Measurements from ENCODE around the gene HCAR1.
"Not testable (repeated sequence)": the region's sequence is repeated elsewhere in the genome, so short reads cannot be mapped to it uniquely, and the experiment has no call there.

Gene HCAR1, protein sequence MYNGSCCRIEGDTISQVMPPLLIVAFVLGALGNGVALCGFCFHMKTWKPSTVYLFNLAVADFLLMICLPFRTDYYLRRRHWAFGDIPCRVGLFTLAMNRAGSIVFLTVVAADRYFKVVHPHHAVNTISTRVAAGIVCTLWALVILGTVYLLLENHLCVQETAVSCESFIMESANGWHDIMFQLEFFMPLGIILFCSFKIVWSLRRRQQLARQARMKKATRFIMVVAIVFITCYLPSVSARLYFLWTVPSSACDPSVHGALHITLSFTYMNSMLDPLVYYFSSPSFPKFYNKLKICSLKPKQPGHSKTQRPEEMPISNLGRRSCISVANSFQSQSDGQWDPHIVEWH

DNA sequence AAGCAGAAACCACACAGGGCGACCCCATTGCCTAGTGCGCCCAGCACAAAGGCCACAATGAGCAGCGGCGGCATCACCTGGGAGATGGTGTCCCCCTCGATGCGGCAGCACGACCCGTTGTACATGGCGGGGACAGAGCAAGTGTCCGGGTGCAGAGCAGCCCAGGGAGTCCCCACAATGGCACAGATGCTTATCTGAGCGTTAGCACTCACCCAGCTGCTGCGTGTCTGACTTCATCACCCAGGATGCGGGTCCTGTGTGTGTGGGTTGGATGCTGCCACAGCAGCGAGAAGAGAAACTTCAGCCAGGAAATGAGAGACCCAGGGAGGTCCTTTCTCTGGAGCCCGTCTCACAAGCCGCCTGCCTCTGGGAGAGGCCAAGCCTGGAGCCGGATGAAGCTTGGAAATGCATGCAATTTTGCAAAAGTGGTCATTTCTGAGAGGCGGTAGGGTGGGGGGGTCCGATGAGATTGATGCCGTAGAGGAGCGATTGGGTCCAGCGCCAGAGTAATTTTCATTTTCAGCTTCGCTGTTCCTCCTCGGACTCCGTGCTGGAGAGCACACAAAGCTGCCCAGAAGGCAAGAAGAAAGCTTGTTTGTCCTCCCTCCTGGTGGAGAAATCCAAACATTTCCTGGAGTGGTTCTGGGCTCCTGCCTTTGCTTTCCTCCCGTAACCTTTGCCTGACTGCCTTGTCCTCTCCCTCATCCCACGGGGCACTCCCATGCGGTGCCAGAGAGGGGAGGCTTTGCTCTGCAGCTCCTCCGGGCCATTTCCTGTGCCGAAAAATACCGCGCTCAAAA lies at the start of gene HCAR1:
Gene HCAR1 (minus strand): TSS at position 630 of the 800 bp plus-strand sequence. CDS start 505 bp downstream, at position 125.
- no peak for DNase-seq (ENCODE audit: low spot score)

DNA sequence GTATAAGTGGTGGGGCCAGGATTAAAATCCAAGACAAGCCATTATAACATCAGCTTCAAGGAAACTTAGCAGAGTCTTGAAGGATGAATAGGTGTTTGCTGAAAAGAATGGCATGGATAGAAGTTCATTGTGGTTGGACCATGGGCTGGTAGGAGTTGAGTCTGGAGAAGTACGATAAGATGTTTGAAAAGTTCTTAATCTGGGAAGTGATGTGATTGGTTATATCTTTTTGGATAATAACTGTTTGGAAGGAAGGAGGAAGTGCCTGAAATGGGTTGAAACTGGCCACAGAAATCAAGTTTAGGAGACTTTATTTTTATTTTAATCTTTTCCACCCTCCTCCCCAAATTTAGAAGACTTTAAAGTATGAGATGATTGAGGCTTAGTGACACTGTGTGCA lies 26.9 kb upstream of the HCAR1 start:
- no peak for DNase-seq (ENCODE audit: low spot score)

DNA sequence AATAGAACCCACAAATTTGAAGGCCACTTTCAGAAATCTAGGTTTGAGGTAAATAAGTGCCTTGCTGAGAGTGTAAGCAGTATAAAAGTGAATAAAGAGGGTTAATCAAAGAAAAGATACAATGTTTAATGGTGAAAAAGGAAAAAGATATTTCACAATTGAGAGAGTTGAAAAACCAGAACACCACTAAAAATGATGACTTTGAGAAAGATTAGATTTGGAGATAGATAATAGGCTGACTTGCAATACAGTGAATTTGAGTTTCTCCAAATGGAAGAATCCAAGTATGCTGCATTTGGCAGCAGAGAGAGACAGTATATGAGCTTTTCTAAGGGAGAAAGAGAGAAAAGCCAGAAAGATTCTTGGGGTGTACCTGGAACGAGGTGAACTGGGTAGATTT lies 24.1 kb upstream of the HCAR1 start:
- no peak for DNase-seq (ENCODE audit: low spot score)

DNA sequence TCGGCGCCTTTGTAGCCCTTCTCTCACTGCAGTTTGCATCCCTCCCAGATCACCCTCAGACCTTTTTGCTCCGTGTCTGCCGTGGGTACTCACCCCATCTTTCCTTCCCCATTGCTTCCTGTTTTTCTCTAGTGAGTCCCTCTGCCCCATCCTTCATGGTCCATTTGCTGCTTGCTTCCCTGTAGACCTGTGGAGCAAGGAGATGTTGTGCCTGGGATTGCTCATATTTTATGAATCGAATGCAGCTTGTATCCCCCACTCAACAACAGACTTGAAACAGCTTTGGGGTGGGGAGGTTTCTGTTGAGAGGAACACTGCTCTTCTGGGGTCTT lies 22.6 kb upstream of the HCAR1 start:
- no peak for DNase-seq (ENCODE audit: low spot score)

DNA sequence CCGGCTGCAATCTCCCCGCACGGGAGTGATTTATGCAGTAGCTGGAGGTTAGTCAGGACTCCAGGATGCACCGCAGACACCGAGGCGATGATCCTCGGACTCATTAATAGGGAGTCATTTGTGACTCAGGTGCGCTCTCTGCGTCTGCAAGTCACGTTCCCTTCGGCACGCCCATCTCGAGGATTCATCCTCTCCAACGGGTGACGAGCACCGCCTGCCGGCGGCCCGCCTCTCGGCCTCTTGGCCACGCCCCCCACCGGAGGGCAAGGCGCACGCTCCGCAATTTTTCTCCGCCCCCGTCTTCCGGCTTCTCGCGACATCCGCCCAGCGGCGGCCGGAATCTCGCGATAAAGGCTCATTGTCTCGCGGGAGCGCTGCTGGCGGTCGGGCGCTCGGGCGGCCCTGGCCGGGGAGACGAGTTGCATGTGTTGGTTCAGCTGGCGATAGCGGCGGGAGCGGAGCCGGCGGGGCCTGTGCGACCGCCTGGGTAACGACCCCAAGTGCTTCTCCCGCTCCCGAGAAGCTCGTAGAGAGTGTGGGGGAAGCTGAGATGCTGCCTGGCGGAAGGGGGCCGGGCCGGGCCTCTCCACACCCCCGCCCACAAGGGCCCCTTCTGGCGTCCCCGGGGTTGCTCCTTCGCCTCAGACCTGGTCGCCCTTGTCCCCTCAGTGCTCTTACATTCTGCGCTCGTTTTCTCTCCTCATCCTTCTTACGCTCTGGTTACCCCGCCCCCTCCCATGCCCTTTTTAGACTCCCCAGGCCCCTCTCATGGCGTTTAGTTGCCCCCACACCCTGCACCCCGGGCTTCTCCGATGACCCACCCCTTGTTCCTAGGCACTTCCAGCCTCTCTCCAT lies 22.0 kb upstream of the HCAR1 start, which contains the start of gene DENR:
Gene DENR (plus strand): TSS at position 361 of the 855 bp plus-strand sequence. CDS start 878 bp downstream, outside the sequence.
- DNase-seq (ENCODE audit: low spot score), result peak; percentile 97

DNA sequence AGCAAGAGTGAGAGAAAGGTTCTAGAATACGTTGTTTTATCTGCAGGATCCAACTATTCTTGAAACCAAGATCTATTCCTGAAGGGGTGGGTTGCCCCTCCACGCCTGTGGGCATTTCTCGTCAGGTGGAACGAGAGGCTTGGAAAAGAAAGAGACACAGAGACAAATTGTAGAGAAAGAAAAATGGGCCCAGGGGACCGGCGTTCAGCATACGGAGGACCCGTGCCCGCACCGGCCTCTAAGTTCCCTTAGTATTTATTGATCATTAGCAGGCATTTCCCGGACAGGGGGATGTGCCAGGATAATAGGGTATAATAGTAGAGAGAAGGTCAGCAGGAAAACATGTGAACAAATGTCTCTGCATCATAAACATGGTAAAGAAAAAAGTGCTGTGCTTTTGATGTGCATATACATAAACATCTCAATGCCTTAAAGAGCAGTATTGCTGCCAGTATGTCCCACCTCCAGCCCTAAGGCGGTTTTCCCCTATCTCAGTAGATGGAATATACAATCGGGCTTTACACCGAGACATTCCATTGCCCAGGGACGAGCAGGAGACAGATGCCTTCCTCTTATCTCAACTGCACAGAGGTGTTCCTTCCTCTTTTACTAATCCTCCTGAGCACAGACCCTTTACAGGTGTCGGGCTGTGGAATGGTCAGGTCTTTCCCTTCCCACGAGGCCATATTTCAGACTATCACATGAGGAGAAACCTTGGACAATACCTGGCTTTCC lies 20.3 kb upstream of the HCAR1 start:
- DNase-seq (ENCODE audit: low spot score), result not testable (repeated sequence)

DNA sequence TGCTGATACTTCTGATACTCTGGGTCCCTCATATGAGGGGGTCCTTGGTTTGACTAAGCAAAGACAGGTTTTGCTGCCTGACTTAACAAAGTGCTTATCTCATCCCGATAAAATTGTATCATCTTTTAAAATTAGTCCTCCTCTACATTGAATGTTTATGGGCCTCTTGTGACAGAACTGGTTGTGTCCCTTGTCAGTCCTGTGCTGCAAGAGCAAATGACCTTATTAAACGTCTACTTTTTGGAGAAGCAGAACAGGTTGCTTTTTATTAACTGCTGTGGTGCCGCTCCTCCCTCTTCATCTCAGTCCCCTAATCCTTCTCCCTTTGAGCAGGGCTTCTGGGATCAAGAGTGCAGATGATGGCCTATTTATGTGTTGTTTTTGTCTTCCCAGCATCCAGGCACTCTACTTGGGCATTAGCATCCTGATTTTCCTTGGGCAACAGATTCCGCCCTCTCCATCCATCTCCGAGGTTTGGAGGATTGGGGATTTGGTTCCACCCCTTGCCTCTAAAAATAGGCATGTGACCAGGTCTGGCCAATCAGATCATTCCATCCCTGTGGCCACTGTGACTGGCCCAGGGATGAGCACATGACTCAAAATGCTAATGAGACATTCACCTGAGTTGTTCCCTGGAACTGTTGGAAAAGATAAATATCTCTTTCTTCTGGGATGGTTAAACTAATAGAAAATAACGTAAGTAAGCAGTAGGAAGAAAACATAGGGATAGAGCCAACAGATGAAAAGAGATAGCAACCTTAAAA lies 19.1 kb upstream of the HCAR1 start:
- no peak for DNase-seq (ENCODE audit: low spot score)

DNA sequence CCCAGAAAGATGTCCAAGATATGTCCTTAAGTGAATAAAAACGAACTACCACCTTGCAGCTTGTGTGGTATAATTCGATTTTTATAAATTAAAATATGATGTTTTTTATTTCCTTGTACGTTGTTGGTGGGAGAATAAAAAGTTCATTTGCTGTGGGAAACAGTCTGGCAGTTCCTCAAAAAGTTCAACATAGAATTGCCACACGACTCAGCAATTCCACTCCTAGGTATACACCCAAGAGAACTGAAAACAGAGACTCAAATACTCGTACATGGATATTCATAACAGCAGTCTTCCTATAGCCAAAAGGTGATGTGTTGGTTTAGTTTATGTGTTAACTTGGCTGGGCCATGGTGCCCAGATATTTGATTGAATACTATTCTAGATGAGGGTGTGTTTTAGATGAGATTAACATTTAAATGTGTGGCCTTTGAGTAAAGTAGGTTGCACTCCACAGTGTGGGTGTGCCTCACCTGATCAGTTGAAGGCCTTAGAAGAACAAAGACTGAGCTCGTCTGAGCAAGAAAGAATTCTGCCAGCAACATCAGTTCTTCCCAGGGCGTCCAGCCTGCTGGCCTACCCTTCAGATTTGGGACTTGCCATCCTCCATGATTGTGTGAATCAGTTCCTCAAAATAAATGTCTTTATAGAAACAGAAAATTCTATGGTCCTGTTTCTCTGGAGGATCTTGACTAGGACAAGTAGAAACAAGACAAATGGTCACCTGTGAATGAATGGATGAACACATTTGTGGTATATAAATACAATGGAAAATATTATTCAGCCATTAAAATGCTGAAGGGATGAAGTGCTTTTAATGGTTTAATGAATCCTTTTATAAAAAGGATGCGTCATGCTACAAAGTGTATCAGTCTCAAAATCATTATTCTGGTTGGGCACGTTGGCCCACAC lies 16.8 kb upstream of the HCAR1 start:
- DNase-seq (ENCODE audit: low spot score), result no peak

DNA sequence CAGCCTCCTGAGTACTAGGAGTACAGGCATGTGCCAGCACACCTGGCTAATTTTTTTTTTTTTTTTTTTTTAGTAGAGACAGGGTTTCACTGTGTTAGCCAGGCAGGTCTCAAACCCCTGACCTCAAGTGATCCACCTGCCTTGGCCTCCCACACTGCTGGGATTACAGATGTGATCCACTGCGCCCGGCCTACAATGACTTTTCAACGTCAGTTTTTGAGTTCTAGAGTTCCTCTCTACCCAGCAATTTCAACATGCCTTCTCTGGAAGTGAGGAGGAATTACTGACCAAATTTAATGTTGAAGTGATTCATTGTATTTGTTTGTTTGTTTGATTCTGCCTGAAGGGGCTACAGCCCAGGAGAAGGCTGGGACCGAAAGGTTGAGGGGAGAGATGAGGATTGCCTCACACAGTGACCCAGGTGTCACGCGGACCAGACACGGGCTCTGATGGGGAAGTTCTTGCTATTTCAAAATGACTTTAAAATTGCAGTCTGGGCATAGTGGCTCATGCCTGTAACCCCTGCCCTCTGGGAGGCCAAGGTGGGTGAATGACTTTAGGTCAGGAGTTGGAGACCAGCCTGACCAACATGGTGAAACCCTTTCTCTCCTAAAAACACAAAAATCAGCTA lies 13.4 kb upstream of the HCAR1 start:
- no peak for DNase-seq (ENCODE audit: low spot score)

DNA sequence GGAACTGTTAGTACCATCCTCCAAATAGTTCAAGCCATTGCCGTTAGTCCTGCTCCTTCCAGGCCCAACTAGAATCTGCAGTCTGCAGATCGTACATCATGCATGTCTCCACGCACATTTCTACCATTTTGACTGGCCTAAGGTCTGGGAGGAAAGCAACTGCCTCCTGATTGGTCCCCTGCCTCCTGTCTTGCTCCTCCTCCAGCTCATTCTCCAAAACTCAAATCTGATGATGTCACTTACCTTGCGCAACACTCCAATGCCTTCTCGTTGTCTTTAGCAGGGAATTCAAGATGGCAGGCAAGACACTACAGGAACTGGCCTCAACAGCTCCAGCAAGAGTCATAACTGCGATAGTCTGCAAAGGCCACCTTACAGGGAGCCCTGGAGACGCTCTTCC lies 9.7 kb upstream of the HCAR1 start:
- DNase-seq (ENCODE audit: low spot score), result no peak

DNA sequence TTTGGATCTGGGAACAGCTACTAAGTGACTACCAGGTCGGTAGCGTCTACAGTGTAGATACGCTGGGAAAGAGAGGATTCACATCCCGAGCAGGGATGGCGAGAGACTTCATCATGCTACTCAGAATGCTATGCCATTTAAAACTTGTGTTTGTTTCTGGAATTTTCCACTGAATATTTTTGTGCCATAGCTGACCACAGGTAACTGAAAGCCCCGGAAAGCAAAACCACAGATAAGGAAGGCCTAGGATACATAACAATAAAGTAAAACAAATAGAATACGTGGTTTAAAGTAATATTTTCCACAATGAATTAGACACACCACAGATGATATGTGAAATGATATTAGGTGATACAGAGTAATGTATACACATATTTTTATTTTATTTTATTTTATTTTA lies 7.9 kb upstream of the HCAR1 start:
- no peak for DNase-seq (ENCODE audit: low spot score)

DNA sequence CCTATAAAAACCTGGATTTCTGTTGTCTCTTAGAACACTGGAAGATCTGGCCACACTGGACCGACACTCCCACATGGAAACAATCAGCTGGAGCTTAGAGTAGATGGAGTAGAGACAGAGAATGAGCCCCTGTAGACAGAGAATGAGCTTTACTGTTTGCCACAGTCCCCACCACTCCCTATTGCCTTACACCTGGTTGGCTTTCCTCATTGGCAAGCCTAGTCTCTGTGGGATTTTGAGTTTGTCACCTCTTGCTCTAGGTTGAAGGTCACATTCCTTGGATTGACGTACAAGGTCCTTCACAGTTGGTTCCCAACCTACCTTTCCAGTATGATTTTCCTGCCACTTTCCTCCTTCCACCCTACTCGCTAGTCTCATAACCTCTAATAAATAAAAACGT lies 2.0 kb upstream of the HCAR1 start:
- no peak for DNase-seq (ENCODE audit: low spot score)

DNA sequence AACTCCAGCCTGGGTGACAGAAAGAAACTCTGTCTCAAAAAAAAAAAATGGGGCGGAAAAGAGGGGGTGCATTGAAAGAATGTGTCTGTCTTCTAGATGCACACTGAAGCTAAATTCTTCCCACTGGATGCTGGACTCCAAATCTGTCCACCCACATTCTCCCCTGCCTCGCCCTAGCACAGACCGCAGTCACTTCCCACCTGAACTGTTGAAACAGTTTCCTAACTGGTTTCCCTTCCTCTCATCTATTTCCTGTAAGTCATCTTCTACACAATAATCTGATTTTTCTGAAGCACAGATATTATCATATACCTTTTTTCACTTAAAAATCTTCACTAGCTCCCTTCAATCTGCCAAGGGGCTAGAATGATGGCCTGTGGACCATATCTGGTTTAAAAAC lies 1.5 kb upstream of the HCAR1 start:
- DNase-seq (ENCODE audit: low spot score), result no peak

DNA sequence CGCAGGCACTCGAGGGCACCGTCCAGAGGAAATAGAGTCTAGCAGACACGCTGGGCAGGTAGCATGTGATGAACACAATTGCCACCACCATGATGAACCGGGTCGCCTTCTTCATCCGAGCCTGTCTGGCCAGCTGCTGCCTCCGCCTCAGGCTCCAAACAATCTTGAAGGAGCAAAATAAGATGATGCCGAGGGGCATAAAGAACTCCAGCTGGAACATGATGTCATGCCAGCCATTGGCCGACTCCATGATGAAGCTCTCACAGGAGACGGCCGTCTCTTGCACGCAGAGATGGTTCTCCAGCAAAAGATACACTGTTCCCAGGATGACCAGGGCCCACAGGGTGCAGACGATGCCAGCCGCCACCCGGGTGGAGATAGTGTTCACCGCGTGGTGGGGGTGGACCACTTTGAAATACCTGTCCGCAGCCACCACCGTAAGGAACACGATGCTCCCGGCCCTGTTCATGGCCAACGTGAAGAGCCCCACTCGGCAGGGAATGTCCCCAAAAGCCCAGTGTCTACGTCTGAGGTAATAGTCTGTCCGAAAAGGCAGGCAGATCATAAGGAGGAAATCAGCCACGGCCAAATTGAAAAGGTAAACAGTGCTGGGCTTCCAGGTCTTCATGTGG lies 945 bp downstream of the HCAR1 start:
- DNase-seq (ENCODE audit: low spot score), result no peak

DNA sequence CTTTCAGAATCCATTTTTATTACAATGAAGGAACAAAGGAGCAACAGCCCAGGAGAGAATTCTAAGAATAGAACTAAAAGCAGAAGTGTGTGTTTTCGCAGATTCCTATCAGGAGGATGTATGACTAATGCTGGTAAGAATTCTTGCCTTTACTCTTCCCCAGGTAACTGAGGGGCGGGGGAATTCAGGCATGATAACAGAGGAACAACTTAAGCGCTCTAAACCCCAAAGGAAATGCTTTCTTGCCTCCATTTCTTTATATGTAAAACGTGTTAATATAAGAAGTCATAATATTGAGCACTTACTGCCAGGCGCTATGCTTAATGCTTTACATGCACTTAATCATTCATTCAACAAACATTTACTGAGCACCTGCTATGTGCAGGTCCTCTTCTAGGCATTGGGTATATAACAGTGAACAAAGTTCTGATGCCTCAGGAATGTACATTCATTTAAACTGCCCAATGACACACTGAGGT lies 4.5 kb downstream of the HCAR1 start:
- DNase-seq (ENCODE audit: low spot score), result no peak

DNA sequence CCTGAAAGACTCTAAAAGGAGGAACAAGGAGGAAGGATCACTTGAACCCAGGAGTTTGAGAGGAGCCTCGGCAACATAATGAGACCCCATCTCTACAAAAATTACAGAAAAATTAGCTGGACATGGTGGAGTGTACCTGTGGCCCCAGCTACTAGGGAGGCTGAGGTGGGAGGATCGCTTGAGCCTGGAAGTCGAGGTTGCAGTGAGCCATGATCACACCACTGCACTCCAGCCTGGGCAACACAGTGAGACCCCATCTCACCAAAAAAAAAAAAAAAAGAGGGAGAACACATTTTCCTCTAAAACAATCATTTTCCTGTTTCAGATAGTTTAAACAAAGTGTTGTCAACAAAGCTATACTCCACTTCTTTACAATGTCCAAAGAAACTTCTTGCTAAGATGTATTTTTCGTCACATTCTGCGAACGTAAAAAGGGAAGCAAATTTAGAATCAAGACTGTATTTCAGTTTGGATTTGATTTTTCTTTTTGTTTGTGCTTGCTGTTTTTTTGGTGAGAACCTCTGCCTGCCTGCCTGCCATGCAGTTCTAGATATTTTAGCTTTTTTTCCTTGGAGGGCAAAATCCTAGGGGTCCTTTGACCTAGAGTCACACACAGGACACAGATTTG lies 5.1 kb downstream of the HCAR1 start:
- DNase-seq (ENCODE audit: low spot score), result no peak

DNA sequence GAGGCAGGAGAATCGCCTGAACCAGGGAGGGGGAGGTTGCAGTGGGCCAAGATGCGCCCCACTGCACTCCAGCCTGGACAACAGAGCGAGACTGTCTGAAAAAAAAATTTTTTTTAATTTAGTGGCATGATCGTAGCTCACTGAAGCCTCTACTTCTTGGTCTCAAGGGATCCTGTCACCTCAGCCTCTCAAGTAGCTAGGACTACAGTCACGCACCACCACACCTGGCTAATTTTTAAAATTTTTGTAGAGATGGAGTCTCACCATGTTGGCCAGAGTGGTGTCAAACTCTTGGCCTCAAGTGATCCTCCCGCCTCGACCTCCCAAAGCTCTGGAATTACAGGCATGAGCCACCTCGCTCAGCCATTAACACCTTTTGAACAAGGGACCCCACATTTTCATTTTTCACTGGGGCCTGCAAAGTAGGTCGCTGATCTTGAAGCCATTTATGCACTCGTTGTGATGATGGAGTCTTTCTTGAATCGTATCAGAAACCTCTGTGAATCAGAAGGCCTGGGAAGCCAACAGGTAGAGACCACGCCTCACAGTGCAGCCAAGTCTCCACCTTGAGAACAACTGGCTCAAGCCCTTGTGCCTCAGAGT lies 5.9 kb downstream of the HCAR1 start:
- DNase-seq (ENCODE audit: low spot score), result no peak

DNA sequence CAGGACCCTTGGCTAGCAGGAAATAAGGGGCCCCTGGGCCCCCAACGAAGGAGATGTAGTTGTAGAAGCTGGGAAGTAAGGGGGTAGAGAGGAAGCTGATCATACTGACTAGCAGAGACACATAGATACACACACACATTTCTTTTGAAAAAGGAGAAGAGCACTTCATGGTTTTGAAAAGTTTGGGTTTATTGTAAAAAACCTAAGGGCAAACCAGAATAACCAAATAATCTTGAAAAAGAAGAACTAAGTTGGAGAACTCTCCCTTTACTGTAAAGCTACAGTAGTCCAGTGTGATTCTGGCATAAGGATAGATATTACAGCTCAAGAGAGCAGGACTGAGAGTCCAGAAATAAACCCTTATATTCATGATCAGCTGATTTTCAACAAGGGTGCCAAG lies 8.3 kb downstream of the HCAR1 start:
- no peak for DNase-seq (ENCODE audit: low spot score)
